Measurements from ENCODE around the gene IFT22.

The IFT22 gene

DNA sequence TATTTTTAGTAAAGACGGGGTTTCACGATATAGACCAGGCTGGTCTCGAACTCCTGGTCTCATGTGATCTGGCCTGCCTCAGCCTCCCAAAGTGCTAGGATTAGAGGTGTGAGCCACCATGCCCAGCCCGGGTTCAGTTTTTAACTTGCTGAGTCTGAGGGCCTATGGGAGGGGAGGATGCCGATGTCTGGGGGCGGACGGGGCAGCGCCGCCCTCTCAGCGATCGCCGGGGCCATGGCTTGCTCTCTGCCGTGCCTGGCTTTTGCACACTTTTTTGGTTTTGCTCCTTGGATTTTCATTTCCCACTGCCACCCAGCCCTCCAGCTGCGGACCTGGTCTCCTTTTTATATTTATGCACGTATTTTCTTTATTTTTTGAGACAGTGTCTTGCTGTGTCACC is 25.9 kb upstream of the IFT22 start:
- H3K9me3 ChIP-seq (ENCODE audit: control extremely low read depth in 1 of 5, control insufficient read depth in 4 of 5, insufficient read depth in 2 of 5, low read depth in 1 of 5, low read length in 4 of 5) = no peaks in the 10 kb centered on the region
- no peaks in the 10 kb centered on the region for H3K4me1 ChIP-seq (ENCODE audit: control extremely low read depth in 1 of 4, control insufficient read depth in 4 of 4, insufficient read depth in 4 of 4, low read length in 3 of 4)
- no peak overlapping the region for H3K4me3 ChIP-seq (ENCODE audit: control insufficient read depth in 1 of 7, extremely low read depth in 1 of 7, insufficient read depth in 4 of 7, low read depth in 2 of 7, low read length in 6 of 7)
- POLR2A ChIA-PET = no interaction called here
- H3K27me3 ChIP-seq (replicated peaks in 2 of 5; ENCODE audit: control insufficient read depth in 4 of 5, insufficient read depth in 5 of 5, low read length in 4 of 5) = peaks cover 0 to 4% (median 0%) of the 10 kb centered on the region in 5 experiments
- H3K36me3 ChIP-seq (ENCODE audit: control insufficient read depth in 4 of 4, insufficient read depth in 4 of 4, low read length in 3 of 4) = no peaks in the 10 kb centered on the region
- no peak for DNase-seq
- 90% methylated on average over 13 of the region's 15 CpGs for WGBS (ENCODE audit: insufficient coverage)
- CTCF ChIA-PET = no interaction called here
- no peak overlapping the region for H3K27ac ChIP-seq (ENCODE audit: insufficient read depth in 1 of 2, low read depth in 1 of 2, low read length in 2 of 2, poor library complexity in 1 of 2, severe bottlenecking in 2 of 2)

- no peaks in the 10 kb centered on the region for H3K4me1 ChIP-seq (ENCODE audit: control extremely low read depth in 1 of 4, control insufficient read depth in 4 of 4, insufficient read depth in 4 of 4, low read length in 3 of 4)
- H3K27ac ChIP-seq (ENCODE audit: insufficient read depth in 1 of 2, low read depth in 1 of 2, low read length in 2 of 2, poor library complexity in 1 of 2, severe bottlenecking in 2 of 2) = no peak overlapping the region
- 95% methylated on average over 7 of the region's 7 CpGs for WGBS (ENCODE audit: insufficient coverage)
- no peak for DNase-seq
- H3K9me3 ChIP-seq (ENCODE audit: control extremely low read depth in 1 of 5, control insufficient read depth in 4 of 5, insufficient read depth in 2 of 5, low read depth in 1 of 5, low read length in 4 of 5) = no peaks in the 10 kb centered on the region
- no peak overlapping the region for H3K4me3 ChIP-seq (ENCODE audit: control insufficient read depth in 1 of 7, extremely low read depth in 1 of 7, insufficient read depth in 4 of 7, low read depth in 2 of 7, low read length in 6 of 7)
- ChIA-PET CTCF (interaction anchor here (1.4 kb wide), 1 partner anchor 98 kb away, joined by 4 read pairs; no protein-coding TSS in a partner anchor), POLR2A (no interaction called here)
- H3K27me3 ChIP-seq (replicated peaks in 2 of 5; ENCODE audit: control insufficient read depth in 4 of 5, insufficient read depth in 5 of 5, low read length in 4 of 5) = no peaks in the 10 kb centered on the region
- no peaks in the 10 kb centered on the region for H3K36me3 ChIP-seq (ENCODE audit: control insufficient read depth in 4 of 4, insufficient read depth in 4 of 4, low read length in 3 of 4)
These were observed 21.3 kb upstream of the IFT22 start for GRCh38 chr7:101342892-101343291.

DNA sequence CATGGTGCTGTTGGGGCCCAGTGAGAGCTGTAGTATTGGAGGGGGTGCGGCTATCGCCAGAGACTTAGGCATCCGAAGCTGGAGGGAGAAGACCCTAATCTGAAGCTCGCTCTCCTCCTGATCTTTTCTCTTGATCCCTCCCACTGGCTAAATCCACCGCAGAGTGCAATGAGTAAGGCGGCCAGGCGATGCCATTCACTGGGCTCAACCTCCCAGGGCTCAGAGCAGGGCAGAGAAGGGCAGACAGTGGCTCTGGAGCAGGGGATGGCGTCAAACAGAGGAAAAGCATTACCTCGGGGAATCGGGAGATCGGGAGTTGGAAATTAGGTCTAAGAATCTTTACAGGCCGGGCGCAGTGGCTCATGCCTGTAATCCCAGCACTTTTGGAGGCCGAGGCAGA is 18.8 kb upstream of the IFT22 start:
- Histone ChIP-seq H3K27me3 (replicated peaks in 2 of 5; ENCODE audit: control insufficient read depth in 4 of 5, insufficient read depth in 5 of 5, low read length in 4 of 5) (no peaks in the 10 kb centered on the region), H3K36me3 (ENCODE audit: control insufficient read depth in 4 of 4, insufficient read depth in 4 of 4, low read length in 3 of 4) (no peaks in the 10 kb centered on the region), H3K9me3 (ENCODE audit: control extremely low read depth in 1 of 5, control insufficient read depth in 4 of 5, insufficient read depth in 2 of 5, low read depth in 1 of 5, low read length in 4 of 5) (no peaks in the 10 kb centered on the region), H3K27ac (ENCODE audit: insufficient read depth in 1 of 2, low read depth in 1 of 2, low read length in 2 of 2, poor library complexity in 1 of 2, severe bottlenecking in 2 of 2) (no peak overlapping the region), H3K4me1 (ENCODE audit: control extremely low read depth in 1 of 4, control insufficient read depth in 4 of 4, insufficient read depth in 4 of 4, low read length in 3 of 4) (no peaks in the 10 kb centered on the region), H3K4me3 (ENCODE audit: control insufficient read depth in 1 of 7, extremely low read depth in 1 of 7, insufficient read depth in 4 of 7, low read depth in 2 of 7, low read length in 6 of 7) (no peak overlapping the region)
- POLR2A ChIA-PET = interaction anchor here (0.6 kb wide), 1 partner anchor 12 kb away, joined by 3 read pairs; no protein-coding TSS in a partner anchor
- 94% methylated on average over 13 of the region's 14 CpGs for WGBS (ENCODE audit: insufficient coverage)
- CTCF ChIA-PET = interaction anchor here (0.6 to 1.5 kb wide), 5 partner anchors 8 to 515 kb away, joined by 3 to 4 read pairs (median 3); no protein-coding TSS in a partner anchor
- no peak for DNase-seq

DNA sequence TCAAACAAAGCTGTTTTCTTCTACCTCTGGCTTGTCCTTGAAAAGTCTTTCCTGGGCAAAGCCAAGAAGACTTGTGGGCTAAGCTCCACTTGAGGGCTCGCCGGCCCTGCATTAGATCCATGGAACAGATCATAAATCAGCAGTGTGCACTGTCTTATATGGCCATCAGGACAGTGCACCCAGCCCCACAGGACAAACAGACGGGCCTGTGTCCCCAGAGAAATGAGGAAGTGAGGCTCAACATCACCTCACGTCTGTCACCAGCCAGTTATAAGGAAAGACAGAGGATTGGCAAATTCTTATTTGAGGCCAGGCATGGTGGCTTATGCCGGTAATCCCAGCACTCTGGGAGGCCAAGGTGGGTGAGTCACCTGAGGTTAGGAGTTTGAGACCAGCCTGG is 12.3 kb upstream of the IFT22 start:
- WGBS (ENCODE audit: insufficient coverage) = 65% methylated on average over 3 of the region's 5 CpGs
- ChIA-PET POLR2A (interaction anchor here (0.6 kb wide), 1 partner anchor 892 kb away, joined by 3 read pairs; no protein-coding TSS in a partner anchor), CTCF (interaction anchor here (0.6 to 1.2 kb wide), 2 partner anchors 19 to 481 kb away, joined by 4 read pairs; no protein-coding TSS in a partner anchor)
- Histone ChIP-seq H3K36me3 (ENCODE audit: control insufficient read depth in 4 of 4, insufficient read depth in 4 of 4, low read length in 3 of 4) (no peaks in the 10 kb centered on the region), H3K27ac (ENCODE audit: insufficient read depth in 1 of 2, low read depth in 1 of 2, low read length in 2 of 2, poor library complexity in 1 of 2, severe bottlenecking in 2 of 2) (no peak overlapping the region), H3K4me1 (ENCODE audit: control extremely low read depth in 1 of 4, control insufficient read depth in 4 of 4, insufficient read depth in 4 of 4, low read length in 3 of 4) (no peaks in the 10 kb centered on the region), H3K27me3 (replicated peaks in 2 of 5; ENCODE audit: control insufficient read depth in 4 of 5, insufficient read depth in 5 of 5, low read length in 4 of 5) (peaks cover 0 to 2% (median 0%) of the 10 kb centered on the region in 5 experiments), H3K9me3 (ENCODE audit: control extremely low read depth in 1 of 5, control insufficient read depth in 4 of 5, insufficient read depth in 2 of 5, low read depth in 1 of 5, low read length in 4 of 5) (no peaks in the 10 kb centered on the region), H3K4me3 (ENCODE audit: control insufficient read depth in 1 of 7, extremely low read depth in 1 of 7, insufficient read depth in 4 of 7, low read depth in 2 of 7, low read length in 6 of 7) (no peak overlapping the region)
- peak in 2 of 3 donors; percentile 30 to 55 for DNase-seq

DNA sequence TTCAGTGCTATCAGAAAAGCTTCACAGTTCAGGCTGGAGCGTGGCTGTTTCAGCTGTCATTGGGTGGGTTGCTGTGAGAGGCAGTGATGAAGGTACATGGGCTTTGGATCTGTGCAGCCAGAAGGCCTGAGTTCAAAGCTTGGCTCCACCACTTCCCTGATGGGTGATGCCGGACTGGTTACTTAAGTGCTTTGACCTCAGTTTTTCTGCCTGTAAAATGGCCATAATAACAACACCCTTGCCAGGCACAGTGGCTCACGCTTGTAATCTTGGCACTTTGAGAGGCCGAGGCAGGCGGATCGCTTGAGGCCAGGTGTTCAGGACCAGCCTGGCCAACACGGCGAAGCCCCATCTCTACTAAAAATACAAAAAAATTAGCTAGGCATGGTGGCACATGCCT is 10.4 kb upstream of the IFT22 start:
- Histone ChIP-seq H3K27ac (ENCODE audit: insufficient read depth in 1 of 2, low read depth in 1 of 2, low read length in 2 of 2, poor library complexity in 1 of 2, severe bottlenecking in 2 of 2) (no peak overlapping the region), H3K4me1 (ENCODE audit: control extremely low read depth in 1 of 4, control insufficient read depth in 4 of 4, insufficient read depth in 4 of 4, low read length in 3 of 4) (no peaks in the 10 kb centered on the region), H3K36me3 (ENCODE audit: control insufficient read depth in 4 of 4, insufficient read depth in 4 of 4, low read length in 3 of 4) (no peaks in the 10 kb centered on the region), H3K27me3 (replicated peaks in 2 of 5; ENCODE audit: control insufficient read depth in 4 of 5, insufficient read depth in 5 of 5, low read length in 4 of 5) (peaks cover 0 to 2% (median 0%) of the 10 kb centered on the region in 5 experiments), H3K9me3 (ENCODE audit: control extremely low read depth in 1 of 5, control insufficient read depth in 4 of 5, insufficient read depth in 2 of 5, low read depth in 1 of 5, low read length in 4 of 5) (no peaks in the 10 kb centered on the region), H3K4me3 (ENCODE audit: control insufficient read depth in 1 of 7, extremely low read depth in 1 of 7, insufficient read depth in 4 of 7, low read depth in 2 of 7, low read length in 6 of 7) (no peak overlapping the region)
- 97% methylated on average over 8 of the region's 8 CpGs for WGBS (ENCODE audit: insufficient coverage)
- DNase-seq = no peak
- ChIA-PET POLR2A (no interaction called here), CTCF (no interaction called here)

DNA sequence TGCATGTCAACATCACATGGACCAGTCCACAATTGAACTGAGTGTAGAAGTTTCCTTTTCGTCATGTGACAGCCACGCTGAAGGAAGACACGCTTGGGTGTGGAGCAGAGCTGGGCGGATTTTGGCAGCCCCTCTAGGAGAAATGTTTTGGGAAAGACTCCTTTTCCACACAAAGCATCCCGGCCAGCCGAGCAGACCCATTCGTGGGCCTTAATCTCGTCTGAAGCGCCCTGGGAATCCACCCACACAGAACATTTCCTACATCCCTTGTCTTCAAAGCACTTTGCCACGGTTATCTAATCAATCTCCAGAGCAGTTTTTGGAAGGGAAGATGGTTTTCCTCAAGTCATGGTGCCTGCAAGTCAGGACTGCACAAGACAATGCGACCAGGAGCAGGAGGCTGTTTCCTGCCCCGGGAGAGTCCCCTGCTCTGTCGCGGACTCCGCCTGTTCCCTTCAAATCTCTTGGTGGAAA is 8.4 kb upstream of the IFT22 start:
- POLR2A ChIA-PET = no interaction called here
- Histone ChIP-seq H3K9me3 (ENCODE audit: control extremely low read depth in 1 of 5, control insufficient read depth in 4 of 5, insufficient read depth in 2 of 5, low read depth in 1 of 5, low read length in 4 of 5) (no peaks in the 10 kb centered on the region), H3K27me3 (replicated peaks in 2 of 5; ENCODE audit: control insufficient read depth in 4 of 5, insufficient read depth in 5 of 5, low read length in 4 of 5) (peaks cover 0 to 2% (median 0%) of the 10 kb centered on the region in 5 experiments), H3K27ac (ENCODE audit: insufficient read depth in 1 of 2, low read depth in 1 of 2, low read length in 2 of 2, poor library complexity in 1 of 2, severe bottlenecking in 2 of 2) (no peak overlapping the region), H3K4me1 (ENCODE audit: control extremely low read depth in 1 of 4, control insufficient read depth in 4 of 4, insufficient read depth in 4 of 4, low read length in 3 of 4) (no peaks in the 10 kb centered on the region), H3K4me3 (ENCODE audit: control insufficient read depth in 1 of 7, extremely low read depth in 1 of 7, insufficient read depth in 4 of 7, low read depth in 2 of 7, low read length in 6 of 7) (no peak overlapping the region), H3K36me3 (ENCODE audit: control insufficient read depth in 4 of 4, insufficient read depth in 4 of 4, low read length in 3 of 4) (no peaks in the 10 kb centered on the region)
- 72% methylated on average over 11 of the region's 15 CpGs for WGBS (ENCODE audit: insufficient coverage)
- CTCF ChIA-PET = no interaction called here
- DNase-seq = no peak

- 100% methylated on average over 4 of the region's 5 CpGs for WGBS (ENCODE audit: insufficient coverage)
- Histone ChIP-seq H3K4me1 (ENCODE audit: control extremely low read depth in 1 of 4, control insufficient read depth in 4 of 4, insufficient read depth in 4 of 4, low read length in 3 of 4) (no peaks in the 10 kb centered on the region), H3K27me3 (replicated peaks in 2 of 5; ENCODE audit: control insufficient read depth in 4 of 5, insufficient read depth in 5 of 5, low read length in 4 of 5) (peaks cover 0 to 2% (median 0%) of the 10 kb centered on the region in 5 experiments), H3K27ac (ENCODE audit: insufficient read depth in 1 of 2, low read depth in 1 of 2, low read length in 2 of 2, poor library complexity in 1 of 2, severe bottlenecking in 2 of 2) (no peak overlapping the region), H3K4me3 (ENCODE audit: control insufficient read depth in 1 of 7, extremely low read depth in 1 of 7, insufficient read depth in 4 of 7, low read depth in 2 of 7, low read length in 6 of 7) (no peak overlapping the region), H3K9me3 (ENCODE audit: control extremely low read depth in 1 of 5, control insufficient read depth in 4 of 5, insufficient read depth in 2 of 5, low read depth in 1 of 5, low read length in 4 of 5) (no peaks in the 10 kb centered on the region), H3K36me3 (ENCODE audit: control insufficient read depth in 4 of 4, insufficient read depth in 4 of 4, low read length in 3 of 4) (no peaks in the 10 kb centered on the region)
- DNase-seq = no peak
- CTCF ChIA-PET = no interaction called here
- POLR2A ChIA-PET = no interaction called here
These were observed 6.5 kb upstream of the IFT22 start for GRCh38 chr7:101328159-101328558.
